ENCODE measurements around the gene LRRN4CL.

DNA sequence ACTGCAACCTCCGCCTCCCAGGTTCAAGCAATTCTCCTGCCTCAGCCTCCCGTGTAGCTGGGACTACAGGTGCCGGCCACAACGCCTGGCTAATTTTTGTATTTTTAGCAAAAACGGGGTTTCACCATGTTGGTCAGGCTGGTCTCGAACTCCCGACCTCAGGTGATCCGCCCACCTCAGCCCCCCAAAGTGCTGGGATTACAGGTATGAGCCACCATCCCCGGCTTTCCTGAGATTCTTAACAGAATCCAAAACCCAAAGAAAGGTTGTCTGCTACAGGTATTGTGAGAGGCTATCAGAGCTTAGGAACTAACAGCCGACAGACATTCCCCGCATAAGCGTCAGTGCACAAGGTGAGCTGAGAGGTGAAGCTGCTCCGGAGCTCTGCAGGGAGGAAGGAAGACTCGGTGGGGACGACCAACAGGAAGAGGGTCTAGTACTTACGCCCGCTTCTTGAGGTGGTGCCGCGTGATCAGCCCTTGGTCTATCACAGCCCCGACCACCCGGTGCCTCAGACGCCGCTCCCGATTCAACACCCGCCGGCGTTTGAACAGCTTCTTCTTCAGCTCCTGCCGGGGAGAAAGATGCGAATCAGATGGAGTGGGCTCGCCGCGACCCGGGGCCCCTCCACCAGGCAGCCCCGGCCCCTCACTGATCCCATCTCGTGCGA, 24.8 kb downstream of the LRRN4CL start:
- TF ChIP-seq, protein P1, sequence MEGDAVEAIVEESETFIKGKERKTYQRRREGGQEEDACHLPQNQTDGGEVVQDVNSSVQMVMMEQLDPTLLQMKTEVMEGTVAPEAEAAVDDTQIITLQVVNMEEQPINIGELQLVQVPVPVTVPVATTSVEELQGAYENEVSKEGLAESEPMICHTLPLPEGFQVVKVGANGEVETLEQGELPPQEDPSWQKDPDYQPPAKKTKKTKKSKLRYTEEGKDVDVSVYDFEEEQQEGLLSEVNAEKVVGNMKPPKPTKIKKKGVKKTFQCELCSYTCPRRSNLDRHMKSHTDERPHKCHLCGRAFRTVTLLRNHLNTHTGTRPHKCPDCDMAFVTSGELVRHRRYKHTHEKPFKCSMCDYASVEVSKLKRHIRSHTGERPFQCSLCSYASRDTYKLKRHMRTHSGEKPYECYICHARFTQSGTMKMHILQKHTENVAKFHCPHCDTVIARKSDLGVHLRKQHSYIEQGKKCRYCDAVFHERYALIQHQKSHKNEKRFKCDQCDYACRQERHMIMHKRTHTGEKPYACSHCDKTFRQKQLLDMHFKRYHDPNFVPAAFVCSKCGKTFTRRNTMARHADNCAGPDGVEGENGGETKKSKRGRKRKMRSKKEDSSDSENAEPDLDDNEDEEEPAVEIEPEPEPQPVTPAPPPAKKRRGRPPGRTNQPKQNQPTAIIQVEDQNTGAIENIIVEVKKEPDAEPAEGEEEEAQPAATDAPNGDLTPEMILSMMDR (IDR thresholded peaks at IDR 0.05; ENCODE audit: low read length) = no peak
- TF ChIP-seq EZH2 (optimal IDR thresholded peaks at IDR 0.05; ENCODE audit: low read depth, low read length) = no peak
- no peak for TF ChIP-seq EZH2phosphoT487 (IDR thresholded peaks at IDR 0.05; ENCODE audit: low read length)

Data from MM.1S (cell line).